ENCODE data around the gene STX1B. TPM values are rescaled to one million over a fixed set of nuclear protein-coding genes. Genes with fewer than 3 reads are reported as not detected.

Gene STX1B
- 0.91 and 7.0 TPM in 2 replicates for total RNA-seq

GRCh38 chr16:31010585-31011325, at the start of gene STX1B:
Gene STX1B (minus strand): TSS chr16:31010638. CDS start chr16:31010396, 242 bp downstream.

DNA sequence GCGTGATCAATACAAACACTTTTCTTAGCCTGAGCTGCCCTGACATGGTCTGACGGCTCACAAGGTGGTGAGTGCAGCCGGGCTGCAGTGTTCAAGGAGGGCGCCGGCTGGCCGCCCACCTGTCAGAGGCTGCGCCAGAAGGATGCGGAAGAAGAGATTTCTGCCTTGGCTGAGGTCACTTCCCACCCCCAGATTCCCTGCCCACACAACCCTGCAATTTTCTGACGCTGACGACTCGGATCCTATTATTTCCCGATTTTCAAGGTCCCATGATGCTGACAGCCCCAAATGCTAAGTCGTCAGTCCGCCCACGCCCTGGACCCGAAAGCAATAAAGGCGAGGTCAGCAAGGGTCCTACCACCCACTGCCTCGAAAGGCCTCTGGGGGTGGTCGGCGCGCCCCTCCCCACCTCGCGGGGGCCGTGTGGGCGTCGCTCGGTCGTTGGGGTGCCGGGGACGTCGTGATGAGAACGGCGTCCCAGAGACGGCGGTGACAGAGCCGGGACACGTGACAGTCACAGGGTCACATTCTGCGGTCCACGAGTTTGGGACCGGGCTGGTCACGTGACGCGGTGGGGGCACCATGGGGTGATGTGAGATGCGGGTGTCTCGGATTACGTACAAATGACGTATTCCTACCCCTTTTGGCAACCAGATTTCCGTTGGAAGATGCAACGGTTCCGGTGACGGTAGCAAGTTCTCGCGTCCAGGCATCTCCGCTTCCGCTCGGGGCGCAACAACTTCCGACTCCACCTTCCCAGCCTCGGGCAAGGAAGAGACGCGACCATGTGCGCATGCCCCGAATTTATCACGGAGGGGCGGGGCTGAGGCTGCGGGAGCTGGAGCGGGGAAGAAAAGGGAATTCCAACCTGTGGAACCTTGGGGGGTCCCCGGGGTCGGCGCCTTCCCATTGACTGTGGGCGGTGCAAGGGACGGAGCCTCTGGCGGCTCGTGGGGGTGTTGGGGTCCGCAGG, 22.6 kb upstream of the STX1B start, which contains the start of gene STX4:
TSS of gene STX4 (plus strand) at position 823 of the 973 bp plus-strand sequence. CDS start 248 bp downstream, outside the sequence.

GRCh38 chr16:30984669-30985400, 25.6 kb downstream of the STX1B start, which contains the start of gene HSD3B7:
Gene HSD3B7 (plus strand): TSS chr16:30985207. CDS start chr16:30985659, 452 bp downstream.

DNA sequence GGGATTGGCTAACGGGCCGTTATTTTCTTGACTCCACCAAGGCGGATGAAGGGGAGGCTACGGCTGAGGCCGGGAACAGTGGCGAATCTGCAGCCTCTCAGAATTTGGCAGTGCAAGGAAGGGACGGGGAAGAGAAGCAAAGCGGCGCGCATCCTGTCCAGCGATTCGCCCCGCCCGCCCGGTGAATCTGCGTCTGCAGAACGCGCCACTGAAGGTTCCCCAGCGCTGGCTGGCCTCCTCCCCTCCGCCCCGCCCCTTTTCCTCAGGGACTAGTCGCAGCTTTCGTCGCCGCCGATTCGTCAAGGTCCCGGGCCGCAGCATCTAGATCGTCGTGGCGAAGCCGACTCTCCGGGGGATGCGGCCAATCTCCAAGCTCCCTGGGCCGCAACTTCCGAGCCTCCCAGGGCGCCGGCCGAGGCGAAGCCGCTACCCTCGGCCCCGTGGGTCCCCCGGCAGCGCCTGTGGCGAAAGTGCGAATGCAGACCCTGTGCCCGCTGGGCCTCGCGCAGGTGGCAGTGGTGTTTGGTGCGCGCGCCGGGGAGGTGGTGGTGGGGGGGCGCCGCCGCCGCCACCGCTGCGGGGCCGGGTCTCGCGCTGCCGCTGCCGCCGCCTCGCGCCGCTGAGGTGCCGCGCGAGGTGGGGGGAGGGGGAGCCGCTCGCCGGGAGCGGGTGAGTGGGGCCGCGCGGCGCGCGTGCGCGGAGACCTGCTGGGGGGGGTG, 52.8 kb downstream of the STX1B start, which contains the start of gene SETD1A:
TSS of gene SETD1A (plus strand) at position 299 of the 719 bp plus-strand sequence. CDS start 978 bp downstream, outside the sequence.

GRCh38 chr16:30948667-30949649, 61.5 kb downstream of the STX1B start, which contains the start of gene ORAI3:
Gene ORAI3 (plus strand): TSS chr16:30949068. CDS start chr16:30949290, 222 bp downstream.

Other genes starting within 250 kb of the STX1B start
- 0.40 and 3.0 TPM in 2 replicates for gene CFAP119, start 248.6 kb downstream of the STX1B start, total RNA-seq
- 49.6 and 90.0 TPM in 2 replicates for gene RNF40, start 248.3 kb downstream of the STX1B start, total RNA-seq
- 12.2 and 32.1 TPM in 2 replicates for gene ZNF629, start 223.4 kb downstream of the STX1B start, total RNA-seq
- gene BCL7C, start 116.6 kb downstream of the STX1B start, total RNA-seq = 31.2 and 55.5 TPM in 2 replicates
- 3.4 and 5.2 TPM in 2 replicates for gene CTF1, start 114.0 kb downstream of the STX1B start, total RNA-seq
- gene FBXL19, start 87.1 kb downstream of the STX1B start, total RNA-seq = 21.2 and 26.6 TPM in 2 replicates
- gene ORAI3, start 61.6 kb downstream of the STX1B start, total RNA-seq = 39.7 and 90.1 TPM in 2 replicates
- 3.5 and 4.4 TPM in 2 replicates for gene SETD1A, start 52.9 kb downstream of the STX1B start, total RNA-seq
- 13.2 and 22.6 TPM in 2 replicates for gene HSD3B7, start 25.4 kb downstream of the STX1B start, total RNA-seq
- gene STX4, start 22.9 kb upstream of the STX1B start, total RNA-seq = 15.5 and 21.8 TPM in 2 replicates
- gene ZNF668, start 63.6 kb upstream of the STX1B start, total RNA-seq = 10.5 and 15.1 TPM in 2 replicates
- gene ZNF646, start 63.8 kb upstream of the STX1B start, total RNA-seq = 10.0 and 17.1 TPM in 2 replicates
- gene PRSS53, start 78.3 kb upstream of the STX1B start, total RNA-seq = 0.52 and 8.1 TPM in 2 replicates
- 269 and 310 TPM in 2 replicates for gene VKORC1, start 84.2 kb upstream of the STX1B start, total RNA-seq
- 80.2 and 85.1 TPM in 2 replicates for gene BCKDK, start 97.7 kb upstream of the STX1B start, total RNA-seq
- 22.1 and 43.8 TPM in 2 replicates for gene KAT8, start 107.0 kb upstream of the STX1B start, total RNA-seq
- gene PRSS8, start 125.1 kb upstream of the STX1B start, total RNA-seq = 4.1 TPM in 1 of 2 replicates, not detected in the other
- 0.13 TPM in 1 of 2 replicates, not detected in the other for gene PRSS36, start 139.4 kb upstream of the STX1B start, total RNA-seq
- 49.5 and 60.5 TPM in 2 replicates for gene FUS, start 169.5 kb upstream of the STX1B start, total RNA-seq
- 54.6 and 86.6 TPM in 2 replicates for gene PYCARD, start 192.1 kb upstream of the STX1B start, total RNA-seq
- 0.40 TPM in 1 of 2 replicates, not detected in the other for gene TRIM72, start 203.5 kb upstream of the STX1B start, total RNA-seq
- gene PYDC1, start 206.5 kb upstream of the STX1B start, total RNA-seq = not detected in 2 replicates
- gene ITGAM, start 249.3 kb upstream of the STX1B start, total RNA-seq = not detected in 2 replicates

Data from epithelial cell of alveolus of lung (primary cell).